MM.1S (cell line): ENCODE results near the gene LRRC49.

Experiments
- CTCF ChIP-seq: fragments of 300-600 bp; sonication (generic); IDR thresholded peaks from 2 replicates; pipeline ENCODE4 v1.5.1; 2016; ENCODE audit warnings: antibody characterized with exemption, low read length, mixed read lengths
- EZH2phosphoT487 ChIP-seq: fragments of 300-600 bp; sonication (generic); IDR thresholded peaks from 2 replicates; pipeline ENCODE4 v1.6.1; 2018; ENCODE audit warnings: antibody characterized with exemption, low read length

- no peak for TF ChIP-seq CTCF
- TF ChIP-seq EZH2phosphoT487: no peak
These were observed 61.5 kb downstream of the LRRC49 start for GRCh38 chr15:70954171-70954570.
